GM19193 (cell line): ENCODE results near the gene DLL4.

Experiments used
- POLR2A ChIP-seq: IDR thresholded peaks from 4 replicates; pipeline ENCODE4 v1.6.1; 2011; ENCODE audit not compliant: insufficient read depth, insufficient read length; ENCODE audit errors: extremely low read depth

The DLL4 gene

GRCh38 chr15:40928821-40929659 is at the start of gene DLL4:
Gene DLL4, plus strand, starts transcription at chr15:40929340. Its CDS starts 329 bp downstream, at chr15:40929669.
- TF ChIP-seq POLR2A = peak; percentile 61

GRCh38 chr15:40879609-40880008 is 49.5 kb upstream of the DLL4 start:
- no peak for TF ChIP-seq POLR2A

DNA sequence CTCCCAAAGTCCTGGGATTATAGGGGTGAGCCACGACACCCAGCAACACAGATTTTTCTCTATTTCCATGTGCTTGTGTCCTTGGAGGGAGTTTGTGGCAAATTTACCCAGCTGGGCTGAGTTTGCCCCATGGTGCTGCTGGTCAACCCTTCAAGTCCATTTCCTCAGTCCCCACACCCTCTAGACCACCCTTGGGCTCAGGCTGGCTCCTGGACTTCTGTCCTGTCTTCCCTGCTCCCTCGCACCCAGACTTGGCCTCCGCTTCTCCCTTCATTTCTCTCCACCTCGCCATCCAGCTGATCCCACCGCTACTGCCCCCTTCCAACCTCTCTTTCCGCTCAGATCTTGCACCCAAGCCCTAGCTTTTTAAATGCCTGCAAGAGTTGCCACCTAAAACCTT is 47.8 kb upstream of the DLL4 start:
- no peak for TF ChIP-seq POLR2A

- TF ChIP-seq POLR2A = no peak
Measured at GRCh38 chr15:40886586-40886985, 42.6 kb upstream of the DLL4 start.

DNA sequence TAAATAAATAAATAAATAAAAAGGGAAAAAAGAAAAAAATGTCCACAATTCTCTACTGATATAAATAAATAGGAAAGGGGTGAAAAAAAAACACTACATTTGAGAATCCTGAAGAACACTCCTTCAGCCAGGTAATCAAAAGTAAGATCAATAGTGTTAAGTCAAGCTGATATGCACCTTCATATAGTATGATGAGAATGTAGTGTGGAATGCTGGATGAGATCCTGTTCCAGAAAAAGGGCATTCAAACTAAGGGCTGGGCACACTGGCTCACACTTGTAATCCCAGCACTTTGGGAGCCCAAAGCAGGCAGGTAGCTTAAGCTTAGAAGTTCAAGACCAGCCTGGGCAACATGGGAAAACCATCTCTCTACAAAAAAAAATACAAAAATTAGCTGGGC is 40.0 kb upstream of the DLL4 start:
- TF ChIP-seq POLR2A = no peak

- TF ChIP-seq POLR2A = no peak
Measured at GRCh38 chr15:40891138-40891537, 38.0 kb upstream of the DLL4 start.

DNA sequence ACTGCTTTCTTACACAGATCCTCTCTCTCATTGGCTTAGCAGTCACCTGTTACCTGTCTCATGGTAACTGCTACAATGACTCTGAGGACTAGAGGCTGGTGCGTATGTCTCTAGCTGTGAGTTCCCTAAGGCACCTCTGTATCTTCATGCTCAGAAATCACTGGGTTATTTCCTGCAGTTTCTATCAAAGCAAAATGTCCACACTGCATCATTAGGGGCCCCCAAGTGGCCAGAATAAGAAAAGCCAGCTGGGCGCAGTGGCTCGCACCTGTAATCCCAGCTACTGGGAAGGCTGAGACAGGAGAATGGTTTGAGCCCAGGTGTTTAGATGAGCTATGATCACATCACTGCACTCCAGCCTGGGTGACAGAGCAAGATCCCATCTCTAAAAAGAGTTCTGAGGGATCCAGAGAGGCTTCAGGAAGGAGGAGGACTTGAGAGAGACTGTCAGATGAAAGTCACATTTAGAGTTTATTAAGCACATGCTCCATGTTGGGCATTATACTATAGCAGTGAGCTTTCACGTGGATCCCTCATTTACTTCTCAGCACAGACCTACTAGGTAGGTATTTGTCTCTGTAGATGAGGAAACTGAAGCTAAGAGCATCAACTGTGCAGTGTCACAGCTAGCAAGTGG is 37.2 kb upstream of the DLL4 start:
- no peak for TF ChIP-seq POLR2A

DNA sequence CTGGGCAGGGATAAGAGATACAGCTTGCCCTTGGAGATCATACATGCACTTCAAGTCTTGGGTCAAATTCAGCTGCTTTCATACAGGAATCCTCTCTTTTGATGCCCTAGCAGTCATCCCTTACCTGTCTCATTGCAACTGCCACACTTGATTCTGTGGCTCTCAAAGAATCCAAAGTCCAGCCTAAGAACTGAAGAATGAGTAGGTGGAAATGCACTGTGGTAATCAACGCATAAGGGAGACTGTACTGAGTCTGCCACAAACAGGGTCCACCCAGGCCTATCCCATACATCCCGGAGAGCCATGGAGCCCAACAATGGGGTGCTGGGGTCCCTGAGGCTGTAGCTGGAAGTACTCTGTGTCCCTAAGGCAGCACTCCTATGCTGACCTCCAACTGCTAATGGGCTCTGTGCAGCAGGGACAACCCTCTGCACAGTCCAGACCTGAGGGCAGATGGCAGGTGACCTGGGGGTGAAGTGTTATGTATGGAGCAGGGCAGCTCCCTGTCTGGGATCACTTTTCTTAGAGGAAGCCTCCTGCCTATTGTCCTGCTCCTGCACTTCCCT is 36.6 kb upstream of the DLL4 start:
- TF ChIP-seq POLR2A = no peak

- TF ChIP-seq POLR2A = no peak
Measured at GRCh38 chr15:40893019-40893670, 36.0 kb upstream of the DLL4 start.

- TF ChIP-seq POLR2A = peak; percentile 71
Measured at GRCh38 chr15:40893733-40894680, 35.1 kb upstream of the DLL4 start, which contains the start of gene VPS18. Gene VPS18, plus strand, starts transcription at chr15:40894450. Its CDS starts 319 bp downstream, at chr15:40894769.

GRCh38 chr15:40894681-40895448 is 34.3 kb upstream of the DLL4 start:
- peak; percentile 17 for TF ChIP-seq POLR2A

DNA sequence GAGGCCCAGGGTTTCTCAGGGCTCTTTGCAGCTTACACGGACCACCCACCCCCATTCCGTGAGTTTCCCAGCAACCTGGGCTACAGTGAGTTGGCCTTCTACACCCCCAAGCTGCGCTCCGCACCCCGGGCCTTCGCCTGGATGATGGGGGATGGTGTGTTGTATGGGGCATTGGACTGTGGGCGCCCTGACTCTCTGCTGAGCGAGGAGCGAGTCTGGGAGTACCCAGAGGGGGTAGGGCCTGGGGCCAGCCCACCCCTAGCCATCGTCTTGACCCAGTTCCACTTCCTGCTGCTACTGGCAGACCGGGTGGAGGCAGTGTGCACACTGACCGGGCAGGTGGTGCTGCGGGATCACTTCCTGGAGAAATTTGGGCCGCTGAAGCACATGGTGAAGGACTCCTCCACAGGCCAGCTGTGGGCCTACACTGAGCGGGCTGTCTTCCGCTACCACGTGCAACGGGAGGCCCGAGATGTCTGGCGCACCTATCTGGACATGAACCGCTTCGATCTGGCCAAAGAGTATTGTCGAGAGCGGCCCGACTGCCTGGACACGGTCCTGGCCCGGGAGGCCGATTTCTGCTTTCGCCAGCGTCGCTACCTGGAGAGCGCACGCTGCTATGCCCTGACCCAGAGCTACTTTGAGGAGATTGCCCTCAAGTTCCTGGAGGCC is 29.5 kb upstream of the DLL4 start:
- TF ChIP-seq POLR2A = no peak
